Ishikawa (cell line): ENCODE results near the gene P2RX6.

Experiments used
- EP300 ChIP-seq: IDR thresholded peaks from 2 replicates; pipeline ENCODE4 v1.6.1; 2012; ENCODE audit warnings: borderline replicate concordance
- FOXM1 ChIP-seq: IDR thresholded peaks from 2 replicates; pipeline ENCODE4 v1.6.1; 2012; ENCODE audit warnings: low read depth, borderline replicate concordance
- RAD21 ChIP-seq: IDR thresholded peaks from 2 replicates; pipeline ENCODE4 v1.6.1; 2012; ENCODE audit warnings: low read depth
- TAF1 ChIP-seq: IDR thresholded peaks from 2 replicates; pipeline ENCODE4 v1.6.1; 2012; ENCODE audit warnings: low read depth, mild to moderate bottlenecking
- TCF12 ChIP-seq: IDR thresholded peaks from 2 replicates; pipeline ENCODE4 v1.6.1; 2012; ENCODE audit warnings: low read depth

DNA sequence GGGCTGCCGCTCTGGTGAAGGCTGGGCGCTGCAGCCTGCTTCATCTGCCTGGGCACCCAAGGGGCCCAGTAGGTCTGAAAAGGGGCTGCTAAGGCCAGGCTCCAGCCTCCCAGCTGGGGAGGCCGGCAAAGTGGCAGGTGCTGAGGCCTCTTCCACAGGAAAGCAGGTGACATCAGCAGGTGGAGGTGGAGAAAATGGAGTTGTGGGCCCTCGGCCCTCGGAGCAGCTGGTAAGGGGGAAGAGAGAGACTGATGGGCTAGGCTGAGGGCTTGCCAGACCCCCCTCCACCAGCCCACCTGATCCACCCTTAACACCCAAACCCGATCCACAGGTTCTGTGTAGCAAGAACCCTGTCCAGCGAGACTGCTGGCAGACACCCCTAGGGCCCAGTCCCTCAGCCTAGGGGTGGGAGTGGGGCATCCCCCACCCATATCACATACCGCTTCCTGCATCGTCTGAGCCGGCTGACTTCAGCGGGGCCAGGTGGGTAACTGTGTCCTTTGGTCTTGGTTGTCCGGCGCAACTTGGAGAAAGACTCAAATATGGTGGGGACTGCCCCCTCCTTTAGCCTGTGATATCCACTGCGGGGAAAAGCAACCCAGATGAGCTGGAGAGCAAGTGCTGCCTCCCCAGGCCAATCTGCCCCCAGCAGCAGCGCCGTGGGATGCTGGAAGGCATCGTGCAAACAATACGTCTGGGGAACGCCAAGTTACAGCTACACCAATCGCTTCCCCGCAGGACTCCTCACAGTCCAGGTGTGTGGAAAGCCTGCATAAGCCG is 14.6 kb upstream of the P2RX6 start:
- TF ChIP-seq FOXM1: no peak
- TF ChIP-seq TAF1: no peak
- no peak for TF ChIP-seq RAD21
- no peak for TF ChIP-seq TCF12
- TF ChIP-seq EP300: no peak
